Activated CD8-positive, alpha-beta memory T cell treated with anti-CD3 and anti-CD28 coated beads for 36 hours (primary cell): ENCODE results near the gene C5orf24. TPM values are rescaled to one million over a fixed set of nuclear protein-coding genes. Genes with fewer than 3 reads are reported as not detected.
"Not testable (repeated sequence)": the region's sequence is repeated elsewhere in the genome, so short reads cannot be mapped to it uniquely, and the experiment has no call there.

Experiments used
- CTCF ChIA-PET: fragments of 350-600 bp; sonication (Branson Sonifier 250); formaldehyde crosslinking; loops from one replicate; lab custom pipeline; 2021; ENCODE audit warnings: antibody characterized with exemption; lab: Charles Lee
- POLR2A ChIA-PET: fragments of 350-600 bp; sonication (Branson Sonifier 250); formaldehyde crosslinking; loops from one replicate; lab custom pipeline; 2021; ENCODE audit warnings: antibody characterized with exemption; lab: Charles Lee
- total RNA-seq, 2 experiments: library from RNA; stranded (reverse); gene quantifications; one replicate each; pipeline ENCODE4 v1.2.3, GENCODE V29; 2021

Gene C5orf24
- 10 to 100 TPM; 26.2 to 29.2 TPM for total RNA-seq

- ChIA-PET CTCF (interaction anchor here (1.1 kb wide), 1 partner anchor 59 kb away, joined by 8 read pairs; the partner anchor contains the start of gene PCBD2), POLR2A (interaction anchor here (0.7 to 1.3 kb wide), 9 partner anchors 13 to 620 kb away, joined by 3 to 17 read pairs (median 3); partner anchors contain the start of genes CAMLG, PCBD2, PPP2CA and TXNDC15)
Measured at GRCh38 chr5:134845852-134846640, at the start of gene C5orf24. Gene C5orf24 (plus strand): TSS chr5:134845968. CDS start chr5:134854901, 8,933 bp downstream.

GRCh38 chr5:134798468-134798867 lies 47.3 kb upstream of the C5orf24 start:
- POLR2A ChIA-PET = interaction anchor here (0.7 kb wide), 1 partner anchor 341 kb away, joined by 4 read pairs; no protein-coding TSS in a partner anchor
- CTCF ChIA-PET = no interaction called here

- ChIA-PET CTCF (no interaction called here), POLR2A (no interaction called here)
Measured at GRCh38 chr5:134803821-134804220, 41.9 kb upstream of the C5orf24 start.

GRCh38 chr5:134813407-134813806 lies 32.4 kb upstream of the C5orf24 start:
- POLR2A ChIA-PET = no interaction called here

GRCh38 chr5:134813827-134814226 lies 31.9 kb upstream of the C5orf24 start:
- CTCF ChIA-PET = no interaction called here
- POLR2A ChIA-PET = no interaction called here

More at GRCh38 chr5:134813407-134813806, 32.4 kb upstream of the C5orf24 start:
- CTCF ChIA-PET = no interaction called here

DNA sequence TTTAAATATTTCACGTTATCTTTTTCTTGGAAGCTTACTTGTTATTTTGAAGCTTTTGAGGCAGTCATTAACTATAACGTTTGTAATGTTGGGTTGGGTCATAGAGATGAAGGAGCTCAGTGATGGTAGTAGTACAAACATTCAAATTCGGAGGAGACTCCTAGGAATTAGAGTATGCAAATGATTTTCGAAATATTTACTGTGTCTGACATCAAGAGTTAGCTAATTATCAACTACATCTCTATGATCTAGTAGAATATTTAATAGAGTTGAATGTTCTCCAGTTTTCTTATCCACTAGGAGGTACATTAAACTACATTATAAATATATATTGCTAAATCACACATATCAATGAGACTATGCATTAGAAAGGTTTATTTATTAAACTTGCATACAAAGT lies 28.8 kb upstream of the C5orf24 start:
- POLR2A ChIA-PET = interaction anchor here (0.7 kb wide), 1 partner anchor 11 kb away, joined by 4 read pairs; no protein-coding TSS in a partner anchor
- CTCF ChIA-PET = interaction anchor here (0.8 to 1.0 kb wide), 2 partner anchors 8 to 87 kb away, joined by 3 to 4 read pairs; partner anchors contain the start of gene PCBD2

- CTCF ChIA-PET = no interaction called here
- POLR2A ChIA-PET = interaction anchor here (0.7 kb wide), 1 partner anchor 61 kb away, joined by 4 read pairs; no protein-coding TSS in a partner anchor
Measured at GRCh38 chr5:134818776-134819175, 27.0 kb upstream of the C5orf24 start.

GRCh38 chr5:134819407-134819963 lies 26.3 kb upstream of the C5orf24 start:
- CTCF ChIA-PET = no interaction called here
- POLR2A ChIA-PET = no interaction called here

DNA sequence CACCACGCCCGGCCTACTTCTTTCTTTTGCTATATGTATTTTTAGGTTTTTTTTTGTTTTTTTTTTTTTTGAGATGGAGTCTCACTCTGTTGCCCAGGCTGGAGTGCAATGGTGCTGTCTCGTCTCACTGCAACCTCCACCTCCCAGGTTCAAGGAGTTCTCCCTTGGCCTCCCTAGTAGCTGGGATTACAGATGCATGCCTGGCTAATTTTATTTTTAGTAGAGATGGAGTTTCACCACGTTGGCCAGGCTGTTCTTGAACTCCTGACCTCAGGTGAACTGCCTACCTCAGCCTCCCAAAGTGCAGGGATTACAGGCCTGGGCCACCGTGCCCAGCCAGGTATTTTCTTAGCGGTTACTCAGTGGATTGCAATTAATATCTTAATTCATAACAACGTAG lies 23.9 kb upstream of the C5orf24 start:
- CTCF ChIA-PET = interaction anchor here (0.6 kb wide), 1 partner anchor 44 kb away, joined by 3 read pairs; no protein-coding TSS in a partner anchor
- POLR2A ChIA-PET = no interaction called here

- CTCF ChIA-PET = no interaction called here
Measured at GRCh38 chr5:134824681-134825080, 21.1 kb upstream of the C5orf24 start.

DNA sequence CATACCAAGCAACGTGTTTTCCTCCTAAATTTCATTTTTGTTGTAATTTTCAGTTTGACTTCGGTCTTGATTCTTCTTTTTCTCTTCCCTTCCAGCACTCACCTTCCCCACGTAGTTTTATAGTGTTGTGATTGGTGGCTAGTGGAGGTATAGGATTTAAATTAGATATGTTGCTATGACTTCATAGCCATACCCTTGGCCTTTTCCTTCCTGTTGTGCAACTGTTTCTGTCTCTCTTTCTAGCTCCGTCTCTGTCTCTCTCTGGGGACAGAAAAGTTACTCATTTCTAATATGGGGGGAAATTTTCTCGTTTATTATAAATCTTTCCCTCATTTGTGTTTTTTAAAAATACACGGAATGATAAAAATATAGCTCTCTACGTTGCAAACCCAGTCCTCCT lies 20.6 kb upstream of the C5orf24 start:
- CTCF ChIA-PET = interaction anchor here (0.6 to 1.0 kb wide), 2 partner anchors 8 to 14 kb away, joined by 3 read pairs; no protein-coding TSS in a partner anchor
- POLR2A ChIA-PET = no interaction called here

More at GRCh38 chr5:134824681-134825080, 21.1 kb upstream of the C5orf24 start:
- POLR2A ChIA-PET = interaction anchor here (0.6 kb wide), 2 partner anchors 21 to 69 kb away, joined by 3 read pairs; partner anchors contain the start of gene C5orf24

- ChIA-PET CTCF (interaction anchor here (1.6 kb wide), 1 partner anchor 71 kb away, joined by 5 read pairs; the partner anchor contains the start of gene PCBD2), POLR2A (no interaction called here)
Measured at GRCh38 chr5:134833340-134834032, 12.3 kb upstream of the C5orf24 start.

GRCh38 chr5:134835623-134836022 lies 10.1 kb upstream of the C5orf24 start:
- POLR2A ChIA-PET = interaction anchor here (0.6 kb wide), 1 partner anchor 15 kb away, joined by 3 read pairs; no protein-coding TSS in a partner anchor
- CTCF ChIA-PET = no interaction called here

- ChIA-PET CTCF (no interaction called here), POLR2A (no interaction called here)
Measured at GRCh38 chr5:134837530-134838181, 8.1 kb upstream of the C5orf24 start.

- POLR2A ChIA-PET = not testable (repeated sequence)
- CTCF ChIA-PET = interaction anchor here (0.7 kb wide), 1 partner anchor 110 kb away, joined by 4 read pairs; no protein-coding TSS in a partner anchor
Measured at GRCh38 chr5:134838361-134838760, 7.4 kb upstream of the C5orf24 start.

GRCh38 chr5:134840811-134841210 lies 5.0 kb upstream of the C5orf24 start:
- ChIA-PET POLR2A (no interaction called here), CTCF (interaction anchor here (0.6 to 1.2 kb wide), 2 partner anchors 9 to 214 kb away, joined by 5 read pairs; no protein-coding TSS in a partner anchor)

DNA sequence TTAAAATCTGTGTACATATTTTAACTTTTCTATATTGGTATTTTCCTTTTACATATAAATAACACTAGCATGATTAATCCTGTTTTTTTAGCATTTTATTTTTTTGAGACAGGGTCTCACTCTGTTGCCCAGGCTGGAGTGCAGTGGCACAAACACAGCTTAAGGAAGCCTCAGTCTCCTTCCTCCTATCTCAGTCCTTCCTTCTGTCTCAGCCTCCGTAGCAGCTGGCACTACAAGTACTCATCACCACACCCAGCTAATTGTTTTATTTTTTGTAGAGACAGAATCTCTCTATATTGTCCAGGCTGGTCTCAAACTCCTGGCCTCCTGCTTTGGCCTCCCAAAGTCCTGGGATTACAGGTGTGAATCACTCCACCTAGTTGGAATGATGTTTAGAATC lies 1.5 kb upstream of the C5orf24 start:
- CTCF ChIA-PET = interaction anchor here (2.6 kb wide), 1 partner anchor 60 kb away, joined by 10 read pairs; the partner anchor contains the start of gene PCBD2
- POLR2A ChIA-PET = no interaction called here

- ChIA-PET CTCF (interaction anchor here (1.1 kb wide), 1 partner anchor 59 kb away, joined by 8 read pairs; the partner anchor contains the start of gene PCBD2), POLR2A (interaction anchor here (0.7 to 1.3 kb wide), 9 partner anchors 14 to 619 kb away, joined by 3 to 17 read pairs (median 3); partner anchors contain the start of genes CAMLG, PCBD2, PPP2CA and TXNDC15)
Measured at GRCh38 chr5:134845335-134845851, 375 bp upstream of the C5orf24 start.
